ENCODE measurements around the gene SNRPD1. TPM values are rescaled to one million over a fixed set of nuclear protein-coding genes. Genes with fewer than 3 reads are reported as not detected.
"Not testable (repeated sequence)": the region's sequence is repeated elsewhere in the genome, so short reads cannot be mapped to it uniquely, and the experiment has no call there.

SNRPD1 gene
- polyA plus RNA-seq, 4 donors, result 125 to 181 (median 151) TPM

DNA sequence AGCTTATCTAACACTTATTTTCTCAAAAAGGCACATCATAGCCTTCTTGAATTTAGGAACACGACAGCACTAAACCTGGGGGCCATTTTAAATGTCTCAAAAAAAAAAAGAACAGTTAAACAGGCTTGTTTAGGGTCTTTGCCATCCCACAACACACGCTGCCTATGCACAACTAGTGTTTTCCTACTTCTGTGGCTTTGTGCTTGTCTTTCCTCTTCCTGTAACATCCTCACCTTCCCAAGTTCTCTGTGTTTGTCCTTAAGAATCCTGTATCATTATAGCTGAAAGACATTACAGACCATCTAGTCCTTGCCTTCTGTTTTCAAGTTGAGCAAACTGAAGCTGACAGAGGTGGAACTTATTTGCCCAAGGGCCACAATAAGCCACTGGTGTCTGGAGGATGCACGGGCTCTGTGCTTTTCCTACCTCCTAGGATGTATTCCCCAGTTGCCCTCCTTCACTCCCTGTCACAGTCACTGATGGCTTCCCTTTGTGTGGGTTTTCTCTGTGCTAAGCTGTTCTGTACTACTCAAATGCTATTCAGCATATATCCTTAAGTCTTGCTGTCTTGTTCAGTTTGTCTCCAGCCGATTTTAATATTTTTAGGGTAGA is 22.6 kb downstream of the SNRPD1 start:
- no peak for DNase-seq (ENCODE audit: low read depth in 4 of 4, low spot score in 2 of 4)

DNA sequence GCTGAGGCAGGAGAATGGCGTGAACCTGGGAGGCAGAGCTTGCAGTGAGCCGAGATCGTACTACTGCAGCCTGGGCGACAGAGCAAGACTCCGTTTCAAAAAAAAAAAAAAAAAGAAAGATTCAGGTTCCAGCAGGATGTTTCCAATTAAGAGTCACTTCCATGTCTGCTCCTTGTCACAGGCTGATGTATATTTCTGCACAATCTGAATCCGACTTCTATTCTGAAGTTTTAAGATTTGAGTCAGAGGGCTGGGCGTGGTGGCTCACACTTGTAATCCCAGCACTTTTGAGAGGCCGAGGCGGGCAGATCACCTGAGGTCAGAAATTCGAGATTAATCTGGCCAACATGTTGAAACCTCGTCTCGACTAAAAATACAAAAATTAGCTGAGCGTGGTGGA is 24.7 kb downstream of the SNRPD1 start:
- DNase-seq (ENCODE audit: low read depth in 4 of 4, low spot score in 2 of 4), result no peak

DNA sequence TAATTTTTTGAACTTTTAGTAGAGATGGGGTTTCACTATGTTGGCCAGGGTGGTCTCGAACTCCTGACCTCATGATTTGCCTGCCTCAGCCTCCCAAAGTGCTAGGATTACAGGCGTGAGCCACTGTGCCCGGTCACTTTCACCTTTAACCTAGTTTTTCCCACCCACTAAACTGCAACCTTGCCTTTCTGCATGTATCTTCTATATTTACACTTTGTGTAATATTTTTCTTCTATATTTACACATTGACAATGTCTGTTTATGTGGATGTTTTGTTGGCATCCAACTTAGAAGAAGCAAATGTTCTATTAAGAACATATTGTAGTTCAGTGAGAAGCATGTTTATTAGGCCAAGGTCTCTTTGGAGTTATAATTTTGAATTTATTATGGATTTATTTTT is 26.7 kb downstream of the SNRPD1 start:
- no peak for DNase-seq (ENCODE audit: low read depth in 4 of 4, low spot score in 2 of 4)

DNA sequence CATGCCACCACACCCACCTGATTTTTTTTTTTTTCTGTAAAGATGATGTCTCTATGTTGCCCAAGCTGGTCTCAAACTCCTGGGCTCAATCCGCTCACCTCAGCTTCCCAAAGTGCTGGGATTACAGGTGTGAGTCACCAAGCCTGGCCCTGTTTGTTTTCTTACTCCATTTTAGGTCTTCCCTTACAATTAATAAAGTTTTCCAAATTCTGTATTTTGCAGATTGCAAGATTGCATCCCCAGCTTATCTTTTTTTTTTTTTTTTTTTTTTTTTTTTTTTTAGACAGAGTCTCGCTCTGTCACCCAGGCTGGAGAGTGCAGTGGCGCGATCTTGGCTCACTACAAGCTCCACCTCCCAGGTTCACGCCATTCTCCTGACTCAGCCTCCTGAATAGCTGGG is 28.3 kb downstream of the SNRPD1 start:
- DNase-seq (ENCODE audit: low read depth in 4 of 4, low spot score in 2 of 4), result not testable (repeated sequence)

DNA sequence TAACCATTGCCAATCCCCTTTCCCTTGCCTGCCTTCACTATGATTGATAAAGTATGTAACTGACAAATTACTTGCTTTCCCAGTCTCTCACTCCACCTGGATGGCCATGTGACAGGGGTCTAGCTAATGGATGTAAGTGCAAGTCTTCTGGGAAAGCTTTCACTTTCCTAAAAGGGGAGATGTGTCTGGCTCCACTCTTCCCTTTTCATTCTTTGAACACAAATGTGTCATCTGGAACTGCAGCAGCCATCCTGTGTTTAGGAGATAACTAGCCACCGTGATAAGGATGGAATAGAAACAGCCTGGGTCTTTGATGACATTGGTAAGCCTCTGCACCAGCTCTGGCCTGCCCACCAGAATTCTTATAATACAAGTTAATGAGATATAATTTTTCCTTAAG is 38.2 kb downstream of the SNRPD1 start:
- no peak for DNase-seq (ENCODE audit: low read depth in 4 of 4, low spot score in 2 of 4)

DNA sequence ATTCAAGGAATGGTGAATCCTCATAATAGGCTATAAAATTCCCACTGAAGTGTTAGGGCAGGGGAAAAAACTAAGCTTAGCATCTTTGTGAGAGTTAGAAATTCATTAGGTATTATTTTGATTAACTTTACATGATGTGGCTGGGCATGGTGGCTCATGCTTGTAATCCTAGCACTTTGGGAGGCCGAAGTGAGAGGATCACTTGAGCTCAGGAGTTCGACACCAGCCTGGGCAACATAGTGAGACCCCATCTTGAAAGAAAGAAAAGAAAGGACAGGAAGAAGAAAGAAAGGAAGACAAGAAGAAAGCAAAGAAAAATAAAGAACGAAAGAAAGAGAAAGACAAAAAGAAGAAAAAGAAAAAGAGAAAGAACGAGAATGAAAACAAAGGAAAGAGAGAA is 40.0 kb downstream of the SNRPD1 start:
- DNase-seq (ENCODE audit: low read depth in 4 of 4, low spot score in 2 of 4), result no peak

DNA sequence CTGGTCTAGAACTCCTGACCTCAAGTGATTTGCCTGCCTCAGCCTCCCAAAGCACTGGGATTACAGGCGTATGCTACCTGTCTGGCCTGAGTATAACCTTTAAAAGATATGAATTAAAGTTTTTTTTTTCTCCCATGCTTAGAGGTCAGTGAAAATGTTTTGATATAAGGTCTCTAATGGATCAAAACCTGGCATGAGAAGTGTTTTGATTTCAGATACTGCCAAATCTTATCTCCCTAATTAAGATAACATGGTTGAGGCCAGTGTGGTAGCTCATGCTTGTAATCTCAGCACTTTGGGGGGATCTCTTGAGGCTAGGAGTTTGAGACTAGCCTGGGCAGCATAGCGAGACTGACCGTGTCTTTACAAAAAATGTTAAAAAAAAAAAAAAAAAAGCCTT is 41.2 kb downstream of the SNRPD1 start:
- no peak for DNase-seq (ENCODE audit: low read depth in 4 of 4, low spot score in 2 of 4)

DNA sequence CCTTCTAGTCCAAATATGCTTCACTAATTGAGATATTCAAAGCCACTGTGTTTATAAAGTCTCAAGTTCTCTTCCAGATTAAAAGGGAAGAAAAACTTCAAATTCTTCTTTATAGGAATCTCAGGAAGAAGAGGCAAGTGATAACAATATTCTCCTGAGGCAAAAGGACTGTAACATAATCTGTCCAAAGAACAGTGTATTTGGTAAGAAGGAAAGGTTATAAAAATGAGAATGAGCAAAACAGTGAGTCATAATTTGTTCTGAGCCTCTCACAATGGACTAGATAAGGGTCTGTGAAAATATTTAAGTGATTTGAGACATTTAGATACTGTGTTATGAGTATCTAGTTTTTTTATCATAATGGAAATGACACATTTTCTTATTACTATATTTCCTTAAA is 44.3 kb downstream of the SNRPD1 start:
- DNase-seq (ENCODE audit: low read depth in 4 of 4, low spot score in 2 of 4), result no peak

DNA sequence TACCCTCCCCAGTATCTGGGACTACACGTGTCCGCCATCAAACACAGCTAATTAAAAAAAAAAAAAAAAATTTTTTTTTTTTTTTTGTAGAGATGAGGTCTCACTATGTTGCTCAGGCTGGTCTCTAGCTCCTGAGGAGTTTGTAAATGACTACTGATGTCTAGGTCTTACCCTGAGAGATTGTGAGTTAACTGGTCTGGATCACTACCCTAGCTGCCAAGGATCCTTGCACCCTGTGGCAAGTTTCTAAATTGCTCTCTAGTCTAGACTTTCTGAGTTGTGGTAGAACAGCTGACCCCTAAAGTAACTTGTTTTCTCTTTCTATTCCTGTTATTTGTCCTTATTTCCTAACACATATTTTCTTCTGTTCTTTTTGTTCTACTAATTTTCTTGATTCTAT is 48.0 kb downstream of the SNRPD1 start:
- no peak for DNase-seq (ENCODE audit: low read depth in 4 of 4, low spot score in 2 of 4)

DNA sequence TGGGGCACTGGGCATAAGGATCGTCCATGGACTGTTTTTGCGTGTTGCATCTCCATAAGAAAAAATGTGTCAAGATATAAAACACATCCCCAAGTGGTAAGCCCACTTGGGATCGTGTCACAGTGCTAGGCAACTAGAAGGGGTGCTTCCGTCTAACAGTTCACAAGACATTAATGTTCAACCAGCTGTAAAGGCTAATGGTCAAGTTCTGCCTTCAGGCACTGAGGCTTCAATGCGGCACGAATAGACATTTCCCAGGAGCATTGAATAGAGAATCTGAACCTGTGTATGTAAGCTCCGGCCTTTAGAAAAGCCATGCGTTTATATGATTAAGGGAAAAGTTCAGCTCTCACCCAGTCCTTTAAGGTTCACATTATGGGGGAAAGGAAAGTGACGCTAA is 50.5 kb downstream of the SNRPD1 start:
- no peak for DNase-seq (ENCODE audit: low read depth in 4 of 4, low spot score in 2 of 4)

DNA sequence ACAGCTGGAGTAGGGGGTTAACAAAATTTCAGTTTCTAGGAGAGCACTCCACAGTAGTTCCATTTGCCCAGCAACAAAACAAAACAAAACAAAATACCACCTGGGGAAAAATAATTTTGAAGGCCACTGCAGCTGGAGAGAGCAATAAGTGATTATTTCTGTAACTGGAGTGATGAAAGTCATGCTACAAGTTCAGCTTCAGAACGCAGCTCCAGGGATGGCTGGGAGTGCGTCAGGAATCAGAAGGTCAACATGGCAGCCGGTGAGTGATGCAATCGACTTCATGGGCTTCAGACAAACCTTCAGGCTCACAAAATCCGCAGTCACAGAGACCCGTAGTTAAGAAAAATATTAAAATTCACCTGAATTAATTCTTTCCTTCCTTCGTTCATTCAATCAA is 51.5 kb downstream of the SNRPD1 start:
- no peak for DNase-seq (ENCODE audit: low read depth in 4 of 4, low spot score in 2 of 4)

DNA sequence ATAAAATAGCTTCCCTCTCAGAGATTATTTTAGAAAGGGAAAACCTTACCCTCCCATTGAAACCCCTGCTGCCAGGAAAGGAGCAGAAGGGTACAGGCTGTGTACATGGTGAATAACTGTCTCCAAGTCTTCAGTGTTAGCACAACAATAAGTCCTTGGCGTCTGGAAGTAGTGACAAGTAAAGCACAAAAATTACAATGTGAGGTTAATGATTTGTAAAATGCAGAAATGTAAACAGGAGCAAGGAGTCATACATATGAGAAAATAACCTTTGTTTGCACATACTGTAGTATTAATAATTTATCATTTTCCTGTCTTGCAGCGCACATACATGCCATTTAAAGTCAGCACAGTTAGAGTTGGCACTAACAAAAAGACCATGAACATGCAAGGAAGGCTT is 52.0 kb downstream of the SNRPD1 start:
- no peak for DNase-seq (ENCODE audit: low read depth in 4 of 4, low spot score in 2 of 4)

DNA sequence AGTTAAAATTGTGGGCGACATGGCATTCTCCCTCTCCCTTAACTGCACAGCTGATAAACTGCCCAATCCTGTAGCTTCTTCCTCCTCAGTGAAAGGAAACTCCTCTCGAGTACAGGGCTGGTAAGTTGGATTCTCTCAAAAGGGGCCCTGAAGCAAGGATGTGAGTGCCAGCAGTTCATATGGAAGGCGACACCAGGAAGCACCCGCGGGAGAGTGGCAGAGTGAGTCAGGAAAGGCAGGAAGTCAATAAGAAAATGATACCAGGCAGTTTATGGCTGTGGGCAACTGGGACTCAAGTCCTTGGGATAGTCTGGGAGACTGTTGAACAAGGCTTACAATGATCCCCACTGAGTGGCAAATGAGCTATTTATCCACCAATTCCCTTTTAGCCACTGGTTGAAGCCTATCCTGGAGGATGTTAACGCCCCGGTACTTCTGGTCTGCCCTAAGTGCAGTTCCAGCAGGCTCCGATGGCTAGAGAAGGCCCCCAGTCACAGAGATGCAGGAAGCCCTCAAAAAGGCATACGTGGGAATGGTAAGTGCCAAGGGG is 57.7 kb downstream of the SNRPD1 start:
- no peak for DNase-seq (ENCODE audit: low read depth in 4 of 4, low spot score in 2 of 4)

DNA sequence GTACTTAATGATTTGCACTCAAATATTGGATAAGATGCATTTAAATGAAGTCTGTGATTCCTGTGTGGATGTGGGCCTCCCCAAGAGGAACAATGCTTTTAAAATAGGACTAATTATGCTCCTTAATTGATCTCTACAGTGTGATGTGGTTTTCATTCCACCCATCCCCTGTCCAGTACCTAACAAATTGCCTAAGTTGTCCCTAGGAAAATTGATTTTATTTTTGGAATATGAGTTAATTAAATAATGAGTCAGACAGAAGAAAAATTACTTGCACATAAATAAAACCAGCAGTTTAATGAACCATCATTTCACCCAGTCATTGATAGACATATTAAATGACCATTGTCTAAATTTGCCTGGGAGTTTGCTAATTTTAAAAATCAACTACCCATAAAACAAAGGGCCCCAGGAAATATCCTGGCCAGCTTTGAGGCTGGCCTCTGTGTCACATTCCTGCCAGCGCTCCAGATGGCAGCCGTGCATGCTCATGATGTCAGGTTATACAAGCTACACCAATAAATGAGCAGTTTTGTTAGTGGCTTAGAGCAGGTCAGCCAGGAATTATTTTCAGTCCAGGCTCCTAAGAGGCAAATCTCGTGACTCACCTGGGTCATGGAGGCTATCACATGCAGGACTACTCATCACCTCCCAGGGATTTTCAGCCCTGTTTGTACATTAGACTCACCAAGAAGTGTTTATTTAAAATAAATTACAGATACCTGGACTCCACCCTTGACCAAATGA is 60.6 kb downstream of the SNRPD1 start:
- no peak for DNase-seq (ENCODE audit: low read depth in 4 of 4, low spot score in 2 of 4)

DNA sequence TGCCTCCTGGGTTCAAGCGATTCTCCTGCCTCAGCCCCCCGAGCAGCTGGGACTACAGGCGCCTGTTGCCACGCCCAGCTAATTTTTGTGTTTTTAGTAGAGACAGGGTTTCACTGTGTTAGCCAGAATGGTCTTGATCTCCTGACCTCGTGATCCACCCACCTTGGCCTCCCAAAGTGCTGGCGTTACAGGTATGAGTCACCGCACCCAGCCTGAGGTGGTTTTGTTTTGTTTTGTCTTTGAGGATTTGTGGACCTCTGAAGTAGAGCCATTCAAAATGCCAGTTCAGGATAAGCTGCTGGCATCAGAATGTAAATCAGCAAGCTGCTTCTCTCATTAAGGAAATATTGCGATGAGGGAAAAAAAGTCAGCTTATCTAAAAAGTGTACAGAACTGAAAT is 63.2 kb downstream of the SNRPD1 start:
- DNase-seq (ENCODE audit: low read depth in 4 of 4, low spot score in 2 of 4), result not testable (repeated sequence)

DNA sequence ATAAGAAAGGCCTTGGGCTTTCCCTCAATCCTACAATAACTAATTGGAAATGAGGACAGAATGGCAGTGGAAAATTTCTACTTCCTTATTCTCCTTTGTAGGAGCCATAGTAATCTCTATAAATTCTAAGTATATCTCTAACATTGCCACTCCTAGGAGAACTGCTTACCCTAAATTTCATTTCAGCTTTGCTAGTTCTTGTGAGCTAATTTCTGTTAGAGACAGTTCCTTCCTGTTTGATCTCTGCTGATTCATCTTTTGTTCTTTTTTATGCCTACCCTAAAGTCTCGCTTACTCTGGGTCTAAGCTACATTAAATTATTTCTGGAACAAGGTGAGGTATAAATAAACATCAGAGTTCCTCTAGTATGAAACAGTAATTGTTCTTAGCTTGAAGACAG is 66.7 kb downstream of the SNRPD1 start:
- no peak for DNase-seq (ENCODE audit: low read depth in 4 of 4, low spot score in 2 of 4)

DNA sequence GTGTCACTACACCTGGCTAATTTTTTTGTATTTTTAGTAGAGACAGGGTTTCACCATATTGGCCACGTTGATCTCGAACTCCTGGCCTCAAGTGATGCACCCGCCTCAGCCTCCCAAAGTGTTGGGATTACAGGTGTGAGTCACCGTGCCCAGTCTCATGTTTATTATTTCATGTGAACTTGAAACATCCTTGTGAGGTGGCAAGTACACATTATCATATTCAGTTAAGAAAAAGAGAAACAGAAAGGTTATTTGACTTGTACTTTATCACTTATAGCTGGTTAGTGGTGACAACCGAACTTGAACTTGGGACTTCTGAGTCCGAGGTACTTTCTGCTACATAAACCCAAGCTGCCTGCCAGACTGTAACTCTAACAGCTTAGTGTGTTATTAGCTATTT is 68.0 kb downstream of the SNRPD1 start:
- DNase-seq (ENCODE audit: low read depth in 4 of 4, low spot score in 2 of 4), result no peak

DNA sequence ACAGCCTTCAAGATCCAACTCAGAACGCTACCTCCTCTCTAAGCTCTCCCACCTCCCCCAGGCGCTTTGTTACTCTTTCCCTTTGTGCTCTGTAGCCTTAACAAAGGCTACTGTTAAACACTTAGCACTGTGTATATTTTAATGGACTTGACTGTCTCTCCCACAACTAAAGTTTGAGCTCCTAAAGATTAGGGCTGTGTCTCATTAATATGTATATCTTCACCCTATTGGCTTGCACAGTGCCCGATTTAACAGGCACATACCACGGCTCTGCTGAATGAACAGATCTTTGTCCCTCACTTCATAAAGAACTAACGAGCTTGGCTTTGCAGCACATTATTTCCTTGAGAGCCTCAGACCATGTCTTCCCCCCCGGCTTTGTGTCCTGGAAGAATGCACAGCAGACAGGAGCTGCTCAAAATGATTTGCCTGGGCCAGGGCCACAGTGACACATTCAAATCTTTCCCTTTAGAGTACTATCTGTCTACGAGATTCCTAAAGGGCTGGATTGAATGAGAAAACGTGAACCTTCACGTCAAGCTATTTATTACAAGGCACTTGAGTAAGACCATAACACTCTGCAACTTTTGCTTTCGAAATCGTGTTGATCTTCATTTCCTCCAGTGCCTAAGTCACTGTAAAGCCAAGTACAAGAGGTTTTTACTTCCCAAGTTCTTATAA is 70.4 kb downstream of the SNRPD1 start:
- peak in 1 of 4 donors; percentile 53 for DNase-seq (ENCODE audit: low read depth in 4 of 4, low spot score in 2 of 4)

Data from left renal cortex interstitium (tissue), 4 donors.